Measurements from ENCODE around the gene EPS8L2.

The EPS8L2 gene

DNA sequence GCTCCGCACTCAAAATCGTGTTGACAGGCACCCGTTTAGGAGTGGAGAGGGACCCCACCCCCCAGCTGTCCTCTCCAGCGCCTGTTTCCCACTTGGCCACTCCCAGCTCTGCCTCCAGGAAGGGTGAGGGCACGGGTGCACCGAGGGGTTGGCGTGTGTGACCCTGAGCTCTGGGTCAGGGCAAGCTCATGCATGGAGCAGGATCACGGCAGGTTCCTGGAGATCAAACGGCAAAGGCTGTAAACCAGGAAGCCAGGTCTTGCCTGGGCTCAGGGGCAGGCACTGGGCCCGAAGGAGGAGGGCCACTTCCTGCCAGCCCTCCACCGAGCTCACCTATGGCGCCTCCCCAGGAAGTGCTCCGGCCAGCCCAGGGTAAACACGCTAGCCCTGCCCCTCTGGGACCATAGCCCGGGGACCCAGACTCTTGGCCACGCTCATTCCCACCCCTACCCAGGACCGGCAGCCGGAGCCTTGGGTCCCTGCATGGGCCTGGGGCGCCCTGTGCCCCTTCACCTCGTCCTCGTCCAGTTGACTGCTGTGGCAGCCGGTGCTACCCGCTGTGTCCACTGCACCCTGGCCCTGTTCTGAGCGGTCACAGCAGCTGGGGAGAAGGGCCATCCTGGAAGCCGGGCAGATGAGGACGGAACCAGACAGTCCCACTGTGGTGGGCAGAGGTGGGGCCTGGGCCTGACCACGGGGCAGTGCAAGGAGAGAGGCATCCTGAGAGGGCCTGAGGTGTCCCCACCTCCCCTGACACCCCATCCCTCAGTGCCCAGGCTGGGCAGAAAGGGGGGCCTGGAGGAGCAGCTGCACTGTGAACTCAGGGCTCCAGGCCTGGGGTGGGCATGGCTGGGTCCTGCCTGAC is 1.0 kb upstream of the EPS8L2 start:
- DNase-seq, result no peak

DNA sequence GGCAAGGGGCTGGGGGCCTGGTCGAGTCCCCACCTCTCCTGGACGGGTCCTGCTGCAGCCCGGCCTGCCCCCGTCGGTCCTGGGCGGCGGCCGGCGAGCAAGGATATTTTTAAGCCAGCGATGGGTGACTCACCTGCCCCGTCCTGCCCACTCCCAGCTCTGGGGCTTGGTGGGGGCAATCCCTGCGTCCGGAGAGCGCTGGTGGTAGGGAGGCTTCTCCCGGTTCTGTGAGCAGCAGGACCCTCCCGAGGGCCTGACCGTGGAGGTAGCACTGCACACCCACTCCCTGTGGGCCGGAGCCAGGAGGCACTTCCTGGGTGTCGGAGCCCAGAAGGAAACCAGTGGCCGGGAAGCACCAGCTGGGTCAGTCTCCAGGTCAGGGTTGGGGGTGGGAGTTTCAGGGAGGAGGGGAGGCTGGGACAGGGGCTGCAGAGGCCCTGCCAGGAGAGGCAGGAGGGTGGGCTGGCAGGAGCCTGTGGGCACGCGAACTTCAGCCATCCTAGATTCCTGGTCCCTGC is 467 bp downstream of the EPS8L2 start:
- DNase-seq, result peak; percentile 30

- DNase-seq, result no peak
Measured at GRCh38 chr11:706957-707816, 1.2 kb downstream of the EPS8L2 start.

DNA sequence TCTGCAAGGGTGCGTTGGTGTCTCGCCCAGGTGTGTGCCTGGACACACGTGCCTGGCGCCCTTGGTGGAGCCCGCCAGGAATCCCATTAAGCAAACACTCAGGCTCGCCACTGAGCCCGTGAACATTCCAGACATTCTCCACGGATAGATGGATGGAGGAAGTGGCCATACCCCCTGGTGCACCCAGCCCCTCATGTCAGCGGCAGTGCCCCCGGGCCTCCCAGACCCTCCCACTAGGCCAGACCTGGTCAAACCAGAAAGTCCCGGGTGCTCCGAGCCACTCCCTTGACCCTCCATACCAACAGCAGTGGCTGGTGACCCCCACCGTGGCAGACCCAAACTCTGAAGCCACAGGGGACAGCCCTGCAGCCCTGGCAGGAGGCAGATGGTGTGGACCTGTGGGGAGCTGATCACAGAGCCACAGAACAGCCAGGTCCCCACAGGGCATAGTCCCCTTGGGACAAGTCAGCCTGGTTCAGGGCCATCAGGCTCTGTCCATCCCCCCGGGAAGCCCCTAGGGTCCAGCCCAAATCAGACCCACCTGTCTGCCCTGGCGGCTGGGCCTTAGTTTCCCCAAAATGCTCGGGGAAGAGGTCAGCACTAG is 1.9 kb downstream of the EPS8L2 start:
- no peak for DNase-seq

- no peak for DNase-seq
Measured at GRCh38 chr11:708511-708910, 2.5 kb downstream of the EPS8L2 start.

- no peak for DNase-seq
Measured at GRCh38 chr11:709109-709997, 3.3 kb downstream of the EPS8L2 start.

- no peak for DNase-seq
Measured at GRCh38 chr11:714436-714835, 8.4 kb downstream of the EPS8L2 start.

- DNase-seq, result no peak
Measured at GRCh38 chr11:719214-720016, 13.4 kb downstream of the EPS8L2 start.

GRCh38 chr11:720017-720641 is 14.1 kb downstream of the EPS8L2 start:
- no peak for DNase-seq

- no peak for DNase-seq
Measured at GRCh38 chr11:720642-721246, 14.7 kb downstream of the EPS8L2 start.

DNA sequence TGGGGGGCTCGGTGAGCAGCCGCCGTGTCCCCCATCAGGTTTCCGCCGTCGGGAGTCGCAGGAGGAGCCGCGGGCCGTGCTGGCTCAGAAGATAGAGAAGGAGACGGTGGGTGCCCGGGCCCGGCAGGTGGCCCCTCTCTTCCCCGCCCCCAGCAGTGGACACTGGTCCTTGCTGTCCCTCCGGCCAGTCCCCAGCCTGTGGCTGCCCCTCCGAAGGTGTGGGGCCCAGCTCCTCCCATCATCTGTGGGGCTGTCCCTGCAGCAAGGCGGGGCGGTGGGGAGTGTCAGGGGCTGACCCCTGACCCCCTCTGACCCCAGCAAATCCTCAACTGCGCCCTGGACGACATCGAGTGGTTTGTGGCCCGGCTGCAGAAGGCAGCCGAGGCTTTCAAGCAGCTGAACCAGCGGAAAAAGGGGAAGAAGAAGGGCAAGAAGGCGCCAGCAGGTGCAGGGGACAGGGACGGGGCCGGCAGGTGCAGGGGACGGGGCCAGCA is 15.3 kb downstream of the EPS8L2 start:
- no peak for DNase-seq

GRCh38 chr11:721741-722345 is 15.8 kb downstream of the EPS8L2 start:
- DNase-seq, result no peak

- DNase-seq, result no peak
Measured at GRCh38 chr11:722346-722811, 16.3 kb downstream of the EPS8L2 start.

GRCh38 chr11:723120-723883 is 17.3 kb downstream of the EPS8L2 start:
- peak; percentile 30 for DNase-seq

- DNase-seq, result no peak
Measured at GRCh38 chr11:724049-724777, 18.2 kb downstream of the EPS8L2 start.

DNA sequence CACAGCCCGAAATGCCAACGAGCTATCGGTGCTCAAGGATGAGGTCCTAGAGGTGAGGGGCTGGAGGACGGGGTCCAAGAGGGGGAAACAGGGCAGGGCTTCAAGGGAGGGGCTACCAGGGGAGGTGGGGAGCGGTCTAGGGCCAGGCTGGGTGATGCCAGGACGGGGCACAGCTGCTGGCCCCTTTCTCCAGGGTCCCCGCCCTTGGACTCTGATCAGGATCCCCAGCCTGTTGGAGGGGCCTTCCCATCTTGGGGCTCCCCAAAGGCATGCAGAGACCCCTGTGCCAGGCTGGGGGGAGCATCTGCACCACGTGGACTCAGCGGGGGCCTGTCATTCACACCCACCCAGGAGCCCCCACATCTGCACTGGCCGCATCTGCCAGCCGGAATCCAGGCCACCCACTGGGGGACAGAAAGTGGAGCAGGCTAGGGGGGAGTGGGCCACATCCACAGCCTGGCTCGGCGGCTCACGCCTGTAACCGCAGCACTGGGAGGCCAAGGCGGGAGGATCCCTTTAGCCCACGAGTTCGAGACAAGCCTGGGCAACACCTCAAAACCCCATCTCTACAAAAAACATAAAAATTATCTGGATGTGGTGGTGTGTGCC is 18.9 kb downstream of the EPS8L2 start:
- DNase-seq, result no peak

DNA sequence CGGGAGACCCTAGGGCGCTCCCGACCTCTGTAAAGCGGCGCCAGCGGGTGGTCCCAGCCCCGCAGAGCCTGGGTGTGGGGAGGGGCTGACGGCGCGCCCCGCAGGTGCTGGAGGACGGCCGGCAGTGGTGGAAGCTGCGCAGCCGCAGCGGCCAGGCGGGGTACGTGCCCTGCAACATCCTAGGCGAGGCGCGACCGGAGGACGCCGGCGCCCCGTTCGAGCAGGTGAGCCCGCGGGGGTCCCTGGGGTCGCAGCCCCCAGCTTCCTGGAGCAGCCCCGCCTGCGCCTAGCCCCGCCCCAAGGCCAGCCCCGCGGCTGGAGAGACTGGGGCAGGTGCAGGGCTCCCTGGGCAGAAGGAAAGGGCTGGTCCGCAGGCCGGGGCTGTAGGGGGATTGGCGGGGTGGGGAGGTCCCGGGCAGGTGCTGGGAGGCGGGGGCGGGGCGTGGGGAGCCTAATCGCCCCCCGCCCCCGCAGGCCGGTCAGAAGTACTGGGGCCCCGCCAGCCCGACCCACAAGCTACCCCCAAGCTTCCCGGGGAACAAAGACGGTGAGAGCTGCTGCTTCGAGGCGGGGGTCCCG is 19.7 kb downstream of the EPS8L2 start:
- no peak for DNase-seq
